WTC11 (cell line): ENCODE measurements around the gene VAV2. TPM values are rescaled to one million over a fixed set of nuclear protein-coding genes. Genes with fewer than 3 reads are reported as not detected.

Source experiments
- ATAC-seq: fragments of 200-7000 bp; cut with Tn5 transposase; 2 replicates; pipeline ENCODE4 v1.10.0; 2021; ENCODE audit warnings: mild to moderate bottlenecking, moderate library complexity
- CTCF ChIA-PET: fragments of 300-600 bp; sonication (Branson Sonifier 250); formaldehyde crosslinking; loops from one replicate; lab custom pipeline; 2021; ENCODE audit warnings: antibody characterized with exemption; lab: Charles Lee
- POLR2A ChIA-PET: fragments of 350-600 bp; sonication (Branson Sonifier 250); formaldehyde crosslinking; loops from one replicate; lab custom pipeline; 2021; ENCODE audit warnings: antibody characterized with exemption; lab: Charles Lee
- DNase-seq: peaks from one replicate; pipeline ENCODE4 v3.0.0; 2021; ENCODE audit warnings: low spot score
- H3K27ac Mint-ChIP-seq: 2 replicates; pipeline ENCODE4 v1.8.0; 2021; ENCODE audit warnings: mixed read lengths
- H3K27me3 Mint-ChIP-seq: 2 replicates; pipeline ENCODE4 v1.8.0; 2021; ENCODE audit warnings: low read depth, mild to moderate bottlenecking, moderate library complexity, mixed read lengths
- H3K36me3 Mint-ChIP-seq: 2 replicates; pipeline ENCODE4 v1.8.0; 2021; ENCODE audit warnings: mixed read lengths
- H3K4me1 Mint-ChIP-seq: 2 replicates; pipeline ENCODE4 v1.8.0; 2022; ENCODE audit warnings: mixed read lengths
- H3K4me3 Mint-ChIP-seq: 2 replicates; pipeline ENCODE4 v1.8.0; 2021; ENCODE audit warnings: mild to moderate bottlenecking, moderate library complexity, mixed read lengths
- H3K9me3 Mint-ChIP-seq: 2 replicates; pipeline ENCODE4 v1.8.0; 2021; ENCODE audit warnings: mixed read lengths
- ATF1 ChIP-seq: sonication (generic); formaldehyde crosslinking; IDR thresholded peaks from 2 replicates; pipeline ENCODE4 v1.8.1; 2023; ENCODE audit warnings: mild to moderate bottlenecking, moderate library complexity, missing genetic modification reagents
- CREM ChIP-seq: sonication (generic); formaldehyde crosslinking; IDR thresholded peaks from 2 replicates; pipeline ENCODE4 v1.8.1; 2022; ENCODE audit warnings: mild to moderate bottlenecking, missing genetic modification reagents, moderate library complexity
- ELF4 ChIP-seq: sonication (generic); formaldehyde crosslinking; IDR thresholded peaks from 2 replicates; pipeline ENCODE4 v1.8.1; 2022; ENCODE audit warnings: low read depth, mild to moderate bottlenecking, moderate library complexity, missing genetic modification reagents
- ESRRA ChIP-seq: sonication (generic); formaldehyde crosslinking; IDR thresholded peaks from 2 replicates; pipeline ENCODE4 v1.8.1; 2022; ENCODE audit warnings: mild to moderate bottlenecking, missing genetic modification reagents, borderline replicate concordance
- FOXJ3 ChIP-seq: sonication (generic); formaldehyde crosslinking; IDR thresholded peaks from 2 replicates; pipeline ENCODE4 v1.9.0; 2021; ENCODE audit warnings: missing genetic modification reagents, mild to moderate bottlenecking, borderline replicate concordance
- GABPB1 ChIP-seq: sonication (generic); formaldehyde crosslinking; IDR thresholded peaks from 2 replicates; pipeline ENCODE4 v1.8.1; 2023; ENCODE audit warnings: mild to moderate bottlenecking, missing genetic modification reagents
- GTF2I ChIP-seq: fragments of 250-450 bp; sonication (Bioruptor Pico); conservative IDR thresholded peaks from 2 replicates; pipeline ENCODE4 v1.4.0; 2021; ENCODE audit warnings: mild to moderate bottlenecking
- HMGXB4 ChIP-seq: sonication (generic); formaldehyde crosslinking; IDR thresholded peaks from 2 replicates; pipeline ENCODE4 v1.8.1; 2023; ENCODE audit warnings: mild to moderate bottlenecking, moderate library complexity, missing genetic modification reagents
- IRF1 ChIP-seq: sonication (generic); formaldehyde crosslinking; IDR thresholded peaks from 2 replicates; pipeline ENCODE4 v1.8.0; 2023; ENCODE audit warnings: missing genetic modification reagents
- JAZF1 ChIP-seq: fragments of 250-450 bp; sonication (Bioruptor Pico); IDR thresholded peaks from 2 replicates; pipeline ENCODE4 v1.9.0; 2021; ENCODE audit warnings: moderate library complexity, mild to moderate bottlenecking, inconsistent platforms
- MYBL2 ChIP-seq: sonication (generic); formaldehyde crosslinking; IDR thresholded peaks from 2 replicates; pipeline ENCODE4 v1.8.1; 2023; ENCODE audit warnings: mild to moderate bottlenecking, moderate library complexity, missing genetic modification reagents
- NFYB ChIP-seq: sonication (generic); formaldehyde crosslinking; conservative IDR thresholded peaks from 2 replicates; pipeline ENCODE4 v1.8.0; 2022; ENCODE audit warnings: low read depth, missing genetic modification reagents
- NR3C1 ChIP-seq: sonication (generic); formaldehyde crosslinking; conservative IDR thresholded peaks from 2 replicates; pipeline ENCODE4 v1.8.1; 2023; ENCODE audit warnings: low read depth, mild to moderate bottlenecking, missing genetic modification reagents
- RORB ChIP-seq: fragments of 250-450 bp; sonication (Bioruptor Pico); IDR thresholded peaks from 2 replicates; pipeline ENCODE4 v1.9.0; 2021; ENCODE audit warnings: mild to moderate bottlenecking
- SMAD4 ChIP-seq: sonication (generic); formaldehyde crosslinking; IDR thresholded peaks from 2 replicates; pipeline ENCODE4 v1.8.0; 2022; ENCODE audit warnings: mild to moderate bottlenecking, missing genetic modification reagents
- TEAD1 ChIP-seq: sonication (generic); formaldehyde crosslinking; IDR thresholded peaks from 2 replicates; pipeline ENCODE4 v1.8.0; 2022; ENCODE audit warnings: mild to moderate bottlenecking, missing genetic modification reagents
- ZBTB21 ChIP-seq: sonication (generic); formaldehyde crosslinking; IDR thresholded peaks from 2 replicates; pipeline ENCODE4 v1.8.1; 2023; ENCODE audit warnings: mild to moderate bottlenecking, missing genetic modification reagents, borderline replicate concordance
- ZNF121 ChIP-seq: sonication (generic); formaldehyde crosslinking; IDR thresholded peaks from 2 replicates; pipeline ENCODE4 v1.8.0; 2023; ENCODE audit warnings: missing genetic modification reagents
- ZNF138 ChIP-seq: sonication (generic); formaldehyde crosslinking; conservative IDR thresholded peaks from 2 replicates; pipeline ENCODE4 v1.8.1; 2022; ENCODE audit warnings: mild to moderate bottlenecking, moderate library complexity, missing genetic modification reagents
- ZNF317 ChIP-seq: sonication (generic); formaldehyde crosslinking; IDR thresholded peaks from 2 replicates; pipeline ENCODE4 v1.8.1; 2023; ENCODE audit warnings: low read depth, mild to moderate bottlenecking, moderate library complexity, missing genetic modification reagents, borderline replicate concordance
- ZNF396 ChIP-seq: fragments of 250-450 bp; sonication (Bioruptor Pico); IDR thresholded peaks from 2 replicates; pipeline ENCODE4 v1.8.0; 2021; ENCODE audit warnings: mild to moderate bottlenecking, moderate library complexity, borderline replicate concordance
- ZNF416 ChIP-seq: fragments of 250-450 bp; sonication (Bioruptor Pico); IDR thresholded peaks from 2 replicates; pipeline ENCODE4 v1.9.0; 2021; ENCODE audit warnings: mild to moderate bottlenecking, inconsistent platforms
- total RNA-seq: library from RNA; stranded (reverse); gene quantifications from 3 replicates; pipeline ENCODE4 v1.2.3, GENCODE V29; 2021
- TF ChIP-seq, protein P1 (sequence below): sonication (generic); formaldehyde crosslinking; IDR thresholded peaks from 2 replicates; pipeline ENCODE4 v1.8.1; 2022; ENCODE audit warnings: missing genetic modification reagents, borderline replicate concordance
- TF ChIP-seq, protein P2 (sequence below): fragments of 200-600 bp; IDR thresholded peaks from 2 replicates; pipeline ENCODE4 v1.8.0; 2022; ENCODE audit warnings: antibody characterized with exemption
- TF ChIP-seq, protein P3 (sequence below): sonication (generic); formaldehyde crosslinking; IDR thresholded peaks from 2 replicates; pipeline ENCODE4 v1.8.1; 2022; ENCODE audit warnings: low read depth, mild to moderate bottlenecking, moderate library complexity, missing genetic modification reagents, borderline replicate concordance
- TF ChIP-seq, protein P4 (sequence below): fragments of 250-450 bp; sonication (Bioruptor Pico); IDR thresholded peaks from 2 replicates; pipeline ENCODE4 v1.9.0; 2021; ENCODE audit warnings: mild to moderate bottlenecking
- TF ChIP-seq, protein P5 (sequence below): fragments of 250-450 bp; sonication (Bioruptor Pico); IDR thresholded peaks from 2 replicates; pipeline ENCODE4 v1.9.0; 2021; ENCODE audit warnings: mild to moderate bottlenecking

VAV2 gene
- total RNA-seq, 1 experiment from 2014 or later = 39.7 TPM

DNA sequence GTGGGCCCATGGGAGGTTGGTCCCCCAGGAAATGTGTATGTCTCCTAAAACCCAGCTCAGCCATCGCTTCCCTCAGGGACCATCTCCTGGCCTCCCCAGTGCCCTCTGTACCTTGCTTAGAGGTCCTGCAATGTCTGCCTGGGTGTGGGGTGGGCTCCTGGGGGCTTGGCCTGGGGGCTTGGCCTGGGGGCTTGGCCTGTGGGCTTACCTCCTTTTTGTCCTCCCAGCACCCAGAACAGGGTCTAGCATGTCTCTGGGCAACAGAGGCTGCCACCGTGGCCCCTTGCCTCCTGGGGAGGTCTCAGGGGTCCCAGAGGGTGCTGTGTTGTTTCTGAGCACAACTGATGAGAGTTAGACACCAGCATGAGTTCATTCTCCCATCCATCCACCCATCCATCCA is 10.7 kb upstream of the VAV2 start:
- no peak for DNase-seq
- CTCF ChIA-PET = no interaction called here
- no peaks in the 10 kb centered on the region for H3K36me3 Mint-ChIP-seq
- ATAC-seq = no peak
- H3K27ac Mint-ChIP-seq = no peak overlapping the region
- H3K4me3 Mint-ChIP-seq = no peak overlapping the region
- H3K27me3 Mint-ChIP-seq = no peaks in the 10 kb centered on the region; the same call in none of the 2 replicates
- no peaks in the 10 kb centered on the region for H3K4me1 Mint-ChIP-seq
- no peak for TF ChIP-seq ZNF416 (CRISPR knock-in tag)
- no peak for TF ChIP-seq NFYB (CRISPR knock-in tag)
- no peak for TF ChIP-seq IRF1
- TF ChIP-seq, protein P1, sequence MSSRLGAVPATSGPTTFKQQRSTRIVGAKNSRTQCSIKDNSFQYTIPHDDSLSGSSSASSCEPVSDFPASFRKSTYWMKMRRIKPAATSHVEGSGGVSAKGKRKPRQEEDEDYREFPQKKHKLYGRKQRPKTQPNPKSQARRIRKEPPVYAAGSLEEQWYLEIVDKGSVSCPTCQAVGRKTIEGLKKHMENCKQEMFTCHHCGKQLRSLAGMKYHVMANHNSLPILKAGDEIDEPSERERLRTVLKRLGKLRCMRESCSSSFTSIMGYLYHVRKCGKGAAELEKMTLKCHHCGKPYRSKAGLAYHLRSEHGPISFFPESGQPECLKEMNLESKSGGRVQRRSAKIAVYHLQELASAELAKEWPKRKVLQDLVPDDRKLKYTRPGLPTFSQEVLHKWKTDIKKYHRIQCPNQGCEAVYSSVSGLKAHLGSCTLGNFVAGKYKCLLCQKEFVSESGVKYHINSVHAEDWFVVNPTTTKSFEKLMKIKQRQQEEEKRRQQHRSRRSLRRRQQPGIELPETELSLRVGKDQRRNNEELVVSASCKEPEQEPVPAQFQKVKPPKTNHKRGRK = no peak
- no peak for TF ChIP-seq TEAD1
- TF ChIP-seq FOXJ3 (CRISPR knock-in tag) = no peak
- TF ChIP-seq ZNF138 (CRISPR knock-in tag) = no peak
- TF ChIP-seq JAZF1 (CRISPR knock-in tag) = no peak
- TF ChIP-seq RORB = no peak
- TF ChIP-seq ZNF396 (CRISPR knock-in tag) = no peak
- no peak for TF ChIP-seq ZNF317 (CRISPR knock-in tag)
- TF ChIP-seq GTF2I = no peak
- TF ChIP-seq, protein P2, sequence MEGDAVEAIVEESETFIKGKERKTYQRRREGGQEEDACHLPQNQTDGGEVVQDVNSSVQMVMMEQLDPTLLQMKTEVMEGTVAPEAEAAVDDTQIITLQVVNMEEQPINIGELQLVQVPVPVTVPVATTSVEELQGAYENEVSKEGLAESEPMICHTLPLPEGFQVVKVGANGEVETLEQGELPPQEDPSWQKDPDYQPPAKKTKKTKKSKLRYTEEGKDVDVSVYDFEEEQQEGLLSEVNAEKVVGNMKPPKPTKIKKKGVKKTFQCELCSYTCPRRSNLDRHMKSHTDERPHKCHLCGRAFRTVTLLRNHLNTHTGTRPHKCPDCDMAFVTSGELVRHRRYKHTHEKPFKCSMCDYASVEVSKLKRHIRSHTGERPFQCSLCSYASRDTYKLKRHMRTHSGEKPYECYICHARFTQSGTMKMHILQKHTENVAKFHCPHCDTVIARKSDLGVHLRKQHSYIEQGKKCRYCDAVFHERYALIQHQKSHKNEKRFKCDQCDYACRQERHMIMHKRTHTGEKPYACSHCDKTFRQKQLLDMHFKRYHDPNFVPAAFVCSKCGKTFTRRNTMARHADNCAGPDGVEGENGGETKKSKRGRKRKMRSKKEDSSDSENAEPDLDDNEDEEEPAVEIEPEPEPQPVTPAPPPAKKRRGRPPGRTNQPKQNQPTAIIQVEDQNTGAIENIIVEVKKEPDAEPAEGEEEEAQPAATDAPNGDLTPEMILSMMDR = no peak
- TF ChIP-seq MYBL2 = no peak
- no peak for TF ChIP-seq SMAD4 (CRISPR knock-in tag)
- TF ChIP-seq ATF1 = no peak
- POLR2A ChIA-PET = no interaction called here
- peaks cover 10% of the 10 kb centered on the region; the same call in 1 of the 2 replicates for H3K9me3 Mint-ChIP-seq

GRCh38 chr9:133999851-134000265 is 7.7 kb upstream of the VAV2 start:
- H3K36me3 Mint-ChIP-seq = no peaks in the 10 kb centered on the region
- peaks cover 10% of the 10 kb centered on the region; the same call in 1 of the 2 replicates for H3K9me3 Mint-ChIP-seq
- H3K27me3 Mint-ChIP-seq = no peaks in the 10 kb centered on the region; the same call in none of the 2 replicates
- H3K4me3 Mint-ChIP-seq = no peak overlapping the region
- CTCF ChIA-PET = interaction anchor here (1.2 kb wide), 1 partner anchor 257 kb away, joined by 4 read pairs; no protein-coding TSS in a partner anchor
- peaks cover 2% of the 10 kb centered on the region; the same call in 1 of the 2 replicates for H3K4me1 Mint-ChIP-seq
- ATAC-seq = no peak
- POLR2A ChIA-PET = no interaction called here
- H3K27ac Mint-ChIP-seq = no peak overlapping the region
- TF ChIP-seq ELF4 (CRISPR knock-in tag) = no peak
- TF ChIP-seq HMGXB4 (CRISPR knock-in tag) = no peak
- TF ChIP-seq, protein P3, sequence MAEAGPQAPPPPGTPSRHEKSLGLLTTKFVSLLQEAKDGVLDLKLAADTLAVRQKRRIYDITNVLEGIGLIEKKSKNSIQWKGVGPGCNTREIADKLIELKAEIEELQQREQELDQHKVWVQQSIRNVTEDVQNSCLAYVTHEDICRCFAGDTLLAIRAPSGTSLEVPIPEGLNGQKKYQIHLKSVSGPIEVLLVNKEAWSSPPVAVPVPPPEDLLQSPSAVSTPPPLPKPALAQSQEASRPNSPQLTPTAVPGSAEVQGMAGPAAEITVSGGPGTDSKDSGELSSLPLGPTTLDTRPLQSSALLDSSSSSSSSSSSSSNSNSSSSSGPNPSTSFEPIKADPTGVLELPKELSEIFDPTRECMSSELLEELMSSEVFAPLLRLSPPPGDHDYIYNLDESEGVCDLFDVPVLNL (CRISPR knock-in tag) = no peak
- no peak for TF ChIP-seq ESRRA (CRISPR knock-in tag)
- TF ChIP-seq GABPB1 (CRISPR knock-in tag) = no peak
- no peak for TF ChIP-seq CREM
- TF ChIP-seq TEAD1 = no peak
- no peak for TF ChIP-seq ZNF121 (CRISPR knock-in tag)
- no peak for TF ChIP-seq NR3C1 (CRISPR knock-in tag)
- TF ChIP-seq, protein P4, sequence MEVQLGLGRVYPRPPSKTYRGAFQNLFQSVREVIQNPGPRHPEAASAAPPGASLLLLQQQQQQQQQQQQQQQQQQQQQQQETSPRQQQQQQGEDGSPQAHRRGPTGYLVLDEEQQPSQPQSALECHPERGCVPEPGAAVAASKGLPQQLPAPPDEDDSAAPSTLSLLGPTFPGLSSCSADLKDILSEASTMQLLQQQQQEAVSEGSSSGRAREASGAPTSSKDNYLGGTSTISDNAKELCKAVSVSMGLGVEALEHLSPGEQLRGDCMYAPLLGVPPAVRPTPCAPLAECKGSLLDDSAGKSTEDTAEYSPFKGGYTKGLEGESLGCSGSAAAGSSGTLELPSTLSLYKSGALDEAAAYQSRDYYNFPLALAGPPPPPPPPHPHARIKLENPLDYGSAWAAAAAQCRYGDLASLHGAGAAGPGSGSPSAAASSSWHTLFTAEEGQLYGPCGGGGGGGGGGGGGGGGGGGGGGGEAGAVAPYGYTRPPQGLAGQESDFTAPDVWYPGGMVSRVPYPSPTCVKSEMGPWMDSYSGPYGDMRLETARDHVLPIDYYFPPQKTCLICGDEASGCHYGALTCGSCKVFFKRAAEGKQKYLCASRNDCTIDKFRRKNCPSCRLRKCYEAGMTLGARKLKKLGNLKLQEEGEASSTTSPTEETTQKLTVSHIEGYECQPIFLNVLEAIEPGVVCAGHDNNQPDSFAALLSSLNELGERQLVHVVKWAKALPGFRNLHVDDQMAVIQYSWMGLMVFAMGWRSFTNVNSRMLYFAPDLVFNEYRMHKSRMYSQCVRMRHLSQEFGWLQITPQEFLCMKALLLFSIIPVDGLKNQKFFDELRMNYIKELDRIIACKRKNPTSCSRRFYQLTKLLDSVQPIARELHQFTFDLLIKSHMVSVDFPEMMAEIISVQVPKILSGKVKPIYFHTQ = no peak
- TF ChIP-seq, protein P5, sequence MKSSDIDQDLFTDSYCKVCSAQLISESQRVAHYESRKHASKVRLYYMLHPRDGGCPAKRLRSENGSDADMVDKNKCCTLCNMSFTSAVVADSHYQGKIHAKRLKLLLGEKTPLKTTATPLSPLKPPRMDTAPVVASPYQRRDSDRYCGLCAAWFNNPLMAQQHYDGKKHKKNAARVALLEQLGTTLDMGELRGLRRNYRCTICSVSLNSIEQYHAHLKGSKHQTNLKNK (CRISPR knock-in tag) = no peak
- no peak for TF ChIP-seq ZBTB21 (CRISPR knock-in tag)
- DNase-seq = no peak
